NCI-H524 treated with DMSO at 0.1 percent for 48 hours (cell line): ENCODE data around the gene FAM47E.
"Not testable (repeated sequence)": the region's sequence is repeated elsewhere in the genome, so short reads cannot be mapped to it uniquely, and the experiment has no call there.

Source experiments
- DNase-seq: peaks from one replicate; lab custom pipeline; 2025; lab: John Stamatoyannopoulos, UW

The FAM47E gene

DNA sequence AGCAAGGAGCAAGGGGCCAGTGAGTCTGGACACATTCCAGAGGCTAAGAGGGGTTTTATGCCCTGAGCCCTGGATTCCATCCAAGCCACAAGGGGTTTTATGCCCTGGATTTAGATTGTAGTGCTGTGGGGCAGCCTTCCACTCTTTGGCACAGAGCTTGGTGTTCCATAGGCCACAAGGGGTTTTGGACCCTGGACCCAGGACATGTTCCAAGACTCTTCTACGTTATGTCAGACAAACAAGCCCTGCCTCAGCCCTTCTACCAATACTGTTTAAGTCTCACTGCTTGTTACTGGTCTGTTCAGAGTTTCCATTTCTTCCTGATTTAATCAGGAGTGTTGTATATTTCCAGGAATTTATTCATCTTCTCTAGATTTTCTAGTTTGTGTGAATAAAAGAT lies 25.1 kb upstream of the FAM47E start:
- no peak for DNase-seq

DNA sequence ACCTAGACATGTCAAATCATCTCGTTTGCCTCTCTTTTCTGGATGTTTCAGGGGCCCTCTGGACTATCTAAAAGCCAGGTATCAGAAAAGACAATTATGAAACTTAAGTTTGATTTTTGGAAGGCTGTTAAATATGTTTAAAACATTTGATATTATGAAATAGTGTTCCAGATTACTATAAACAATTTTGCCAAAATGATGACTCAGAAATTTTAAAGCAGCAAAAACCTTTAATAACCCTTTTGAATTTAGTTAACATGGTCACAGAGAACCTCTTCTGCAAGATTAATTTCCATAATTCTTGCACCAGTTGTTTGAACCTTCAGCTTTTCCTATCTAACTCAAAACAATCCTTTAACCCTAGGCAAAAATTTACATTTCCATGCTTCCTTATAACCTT lies 18.8 kb upstream of the FAM47E start:
- DNase-seq, result no peak

DNA sequence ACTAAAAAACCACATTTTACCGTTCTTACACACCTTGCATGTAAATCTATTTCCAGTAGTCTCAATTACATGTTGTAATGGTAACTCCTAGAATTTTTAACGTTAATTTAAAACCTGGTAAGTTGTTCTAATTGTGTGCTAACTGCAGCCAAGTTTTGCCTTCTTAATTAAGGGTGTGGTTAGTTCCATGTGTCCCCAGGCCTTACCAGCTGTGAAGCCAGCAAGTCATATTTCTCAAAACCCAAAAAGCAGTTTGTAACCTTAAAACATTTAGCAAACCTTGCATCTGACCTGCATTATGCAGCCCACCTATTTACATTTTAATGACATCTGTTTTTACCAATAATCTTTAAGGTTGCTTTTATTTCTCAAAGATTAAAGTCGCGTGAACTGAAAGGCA lies 18.4 kb upstream of the FAM47E start:
- no peak for DNase-seq

DNA sequence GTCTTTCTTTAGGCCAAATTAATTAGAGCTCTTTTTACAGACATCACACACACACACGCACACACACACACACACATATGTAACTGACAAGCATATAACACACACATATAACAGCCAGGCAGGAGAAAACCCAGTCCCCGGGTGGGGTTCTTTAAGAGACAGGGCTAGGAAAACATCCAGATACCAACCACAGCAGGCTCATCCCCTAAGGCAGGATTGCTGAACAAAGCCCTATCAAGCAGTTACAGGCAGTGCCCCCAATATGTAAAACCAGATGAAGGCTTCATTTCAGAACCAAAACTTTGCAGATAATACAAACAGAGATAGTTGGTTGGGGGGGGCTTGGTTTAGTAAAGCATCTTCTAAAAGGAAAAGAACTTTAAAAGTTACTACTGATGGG lies 18.0 kb upstream of the FAM47E start:
- DNase-seq, result no peak

DNA sequence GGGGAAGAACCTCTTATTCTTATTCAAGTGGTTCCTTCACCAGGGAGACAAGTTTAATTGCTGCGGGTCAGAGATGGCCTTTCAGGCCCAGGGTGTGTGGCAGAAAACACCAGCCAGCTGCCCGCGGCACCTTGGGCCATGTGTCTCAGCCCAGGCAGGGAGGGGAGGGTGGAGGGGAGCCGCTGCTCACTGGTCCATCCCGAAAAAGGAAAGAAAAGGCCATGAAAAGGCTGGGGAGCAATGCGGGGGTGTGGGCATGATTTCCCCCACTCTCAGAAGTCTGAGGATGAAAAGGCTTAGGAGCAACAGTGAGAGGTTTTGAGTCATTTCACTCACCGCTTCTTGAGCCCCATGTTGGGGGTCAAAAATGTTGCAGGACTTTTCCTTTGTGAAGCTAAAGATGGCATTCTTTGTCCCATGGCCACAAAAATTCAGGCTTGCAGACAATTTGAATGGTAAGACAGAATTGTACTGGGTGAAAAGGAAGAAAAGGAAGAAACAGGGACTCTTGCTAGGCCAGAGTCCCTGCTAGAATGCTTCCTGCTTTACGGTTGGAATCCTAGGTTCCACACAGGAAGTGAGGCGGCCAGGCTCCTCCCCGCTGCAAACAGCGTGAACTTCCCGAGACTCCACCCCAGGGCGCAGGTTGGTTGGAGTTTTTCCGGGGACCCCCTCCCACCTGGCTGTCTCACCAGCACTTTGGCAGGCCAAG lies 17.4 kb upstream of the FAM47E start:
- no peak for DNase-seq

DNA sequence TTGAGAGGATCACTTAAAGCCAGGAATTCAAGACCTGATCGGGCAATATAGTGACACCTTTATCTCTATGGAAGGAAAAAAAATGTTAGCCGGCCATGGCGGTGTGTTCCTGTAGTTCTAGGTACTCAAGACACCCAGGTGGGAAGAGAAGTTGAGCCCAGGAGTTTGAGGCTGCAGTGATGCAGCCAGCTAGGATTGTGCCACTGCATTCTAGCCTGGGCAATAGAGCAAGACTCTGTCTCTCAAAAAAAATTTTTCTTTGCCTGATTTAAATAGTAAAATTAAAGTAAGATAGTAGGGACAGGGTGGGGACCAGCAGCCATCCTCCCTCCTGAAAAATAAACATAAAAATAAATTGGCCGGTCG lies 16.9 kb upstream of the FAM47E start:
- no peak for DNase-seq

DNA sequence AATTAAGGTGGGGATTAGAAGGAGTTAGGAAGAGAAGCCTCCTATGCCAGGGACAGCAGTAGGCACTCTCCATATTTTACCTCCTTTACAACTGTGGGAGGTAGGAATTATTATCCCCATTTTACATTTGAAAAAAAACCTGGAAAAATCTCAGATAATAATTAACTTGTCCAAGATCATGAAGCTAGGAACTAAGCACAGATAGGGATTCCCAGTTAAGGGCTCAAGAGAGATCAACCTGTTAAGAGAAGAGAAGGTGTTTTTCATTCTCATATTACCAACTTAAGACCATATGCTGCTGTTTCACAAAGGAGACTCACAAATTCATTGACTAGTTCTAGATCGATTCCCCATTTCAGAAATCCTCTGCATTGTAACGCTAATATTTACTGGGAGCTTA lies 16.1 kb upstream of the FAM47E start:
- no peak for DNase-seq

DNA sequence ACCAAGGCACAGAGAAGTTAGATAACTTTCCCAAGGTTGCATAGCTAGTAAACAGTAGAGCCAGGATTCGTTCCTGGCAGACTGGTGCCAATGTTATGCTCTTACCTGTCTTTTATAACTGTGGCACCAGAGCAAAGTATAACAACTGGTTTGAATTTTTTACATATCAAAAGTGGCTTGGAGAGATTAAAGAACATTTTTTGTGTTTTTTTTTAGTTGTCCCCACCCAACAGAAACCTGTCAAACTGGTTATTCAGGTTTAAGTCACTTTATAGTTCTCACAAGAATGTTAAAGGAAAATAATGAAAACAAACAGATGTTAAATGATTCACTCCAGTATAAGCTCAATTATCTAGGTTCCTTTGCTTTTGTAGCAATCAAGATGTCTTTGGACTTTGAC lies 15.6 kb upstream of the FAM47E start:
- no peak for DNase-seq

DNA sequence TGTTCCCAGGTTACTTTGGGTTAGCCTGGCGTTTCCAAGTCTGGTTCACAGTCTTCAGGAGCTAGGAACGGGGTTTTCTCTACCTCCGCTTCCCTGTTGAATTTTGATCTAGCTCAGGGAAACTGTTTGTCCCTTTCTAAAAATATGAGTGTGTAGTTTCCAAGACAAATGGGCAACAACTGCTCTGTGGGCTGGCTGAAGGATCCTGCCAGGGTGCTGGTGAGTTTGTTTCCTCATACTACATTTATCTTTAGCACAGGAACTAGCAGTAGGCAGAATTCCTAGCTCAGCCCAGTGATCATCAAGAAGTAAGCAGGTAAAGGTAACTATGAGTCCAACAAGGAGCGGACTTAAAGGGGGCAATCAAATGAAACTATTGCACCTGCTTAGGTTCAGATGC lies 13.3 kb upstream of the FAM47E start:
- DNase-seq, result no peak

DNA sequence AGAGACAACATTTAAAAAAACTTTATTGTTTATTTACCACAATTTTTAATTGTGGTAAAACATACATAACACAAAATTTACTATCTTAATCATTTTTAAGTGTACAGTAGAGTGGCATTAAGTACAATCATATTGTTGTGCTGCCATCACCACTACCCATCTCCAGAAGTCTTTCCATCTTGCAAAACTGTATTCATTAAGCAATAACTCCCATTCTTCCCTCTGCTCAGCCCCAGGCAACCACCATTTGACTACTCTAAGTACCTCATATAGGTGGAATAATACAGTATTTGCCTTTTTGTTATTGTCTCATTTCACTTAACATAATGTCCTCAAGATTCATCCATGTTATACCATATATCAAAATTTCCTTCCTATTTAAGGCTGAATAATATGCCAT lies 12.8 kb upstream of the FAM47E start:
- no peak for DNase-seq

DNA sequence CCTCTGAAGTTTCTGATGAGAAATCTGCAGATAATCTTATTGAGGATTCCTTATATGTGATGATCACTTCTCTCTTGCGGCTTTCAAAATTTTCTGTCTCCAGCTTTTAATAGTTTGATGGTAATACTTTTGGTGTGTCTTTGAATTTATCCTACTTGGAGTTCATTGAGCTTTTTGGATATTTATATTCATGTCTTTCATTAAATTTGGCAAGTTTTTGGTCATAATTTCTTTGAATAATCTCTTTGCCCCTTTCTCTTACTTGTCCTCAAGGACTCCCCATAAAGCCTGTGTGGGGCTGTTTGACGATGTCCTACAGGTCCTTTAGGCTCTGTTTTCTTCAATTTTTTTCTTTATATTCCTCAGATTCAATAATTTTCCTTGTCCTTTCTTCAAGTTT lies 11.3 kb upstream of the FAM47E start:
- DNase-seq, result no peak

DNA sequence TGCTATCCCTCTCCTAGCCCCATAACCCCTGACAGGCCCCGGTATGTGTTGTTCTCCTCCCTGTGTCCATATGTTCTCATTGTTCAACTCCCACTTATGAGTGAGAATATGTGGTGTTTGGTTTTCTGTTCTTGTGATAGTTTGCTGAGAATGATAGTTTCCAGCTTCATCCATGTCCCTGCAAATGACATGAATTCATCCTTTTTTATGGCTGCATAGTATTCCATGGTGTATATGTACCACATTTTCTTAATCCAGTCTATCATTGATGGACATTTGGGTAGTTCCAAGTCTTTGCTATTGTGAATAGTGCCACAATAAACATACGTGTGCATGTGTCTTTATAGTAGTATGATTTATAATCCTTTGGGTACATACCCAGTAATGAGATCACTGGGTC lies 7.6 kb upstream of the FAM47E start:
- DNase-seq, result not testable (repeated sequence)

DNA sequence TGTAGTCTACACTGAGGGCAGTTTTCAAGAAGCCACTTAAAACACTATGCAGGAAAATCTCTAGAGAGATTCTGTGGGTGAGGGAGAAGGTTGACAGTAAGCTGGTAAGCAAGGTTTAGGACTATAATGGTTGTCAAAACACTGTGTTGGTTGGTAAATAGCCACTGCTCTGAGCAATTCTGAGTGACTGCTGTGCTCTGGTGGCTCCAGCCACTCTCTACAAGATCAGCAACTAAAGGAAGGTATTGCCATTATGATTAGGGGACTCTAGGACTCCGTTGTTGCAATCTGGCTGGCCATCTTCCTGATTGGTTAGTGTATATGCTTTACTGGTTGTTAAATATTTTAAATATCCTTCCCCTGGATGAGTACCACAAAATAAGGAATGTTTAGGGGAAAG lies 5.5 kb upstream of the FAM47E start:
- no peak for DNase-seq

DNA sequence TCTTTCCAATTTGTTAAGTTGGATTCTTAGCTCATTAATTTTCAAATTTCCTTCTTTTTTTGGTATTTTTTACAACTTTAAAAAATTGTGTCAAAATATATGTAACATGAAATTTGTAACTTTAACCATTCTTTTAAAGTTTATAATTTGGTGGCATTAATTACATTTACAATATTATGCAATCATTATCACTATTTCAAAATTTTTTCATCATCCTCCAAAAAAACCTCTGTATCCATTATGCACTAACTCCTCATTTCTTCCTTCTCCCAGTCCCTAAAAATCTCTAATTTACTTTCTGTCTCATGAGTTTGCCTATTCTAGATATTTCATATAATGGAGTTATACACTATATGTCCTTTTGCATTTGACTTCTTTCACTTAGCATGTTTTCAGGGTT lies 4.7 kb upstream of the FAM47E start:
- no peak for DNase-seq

DNA sequence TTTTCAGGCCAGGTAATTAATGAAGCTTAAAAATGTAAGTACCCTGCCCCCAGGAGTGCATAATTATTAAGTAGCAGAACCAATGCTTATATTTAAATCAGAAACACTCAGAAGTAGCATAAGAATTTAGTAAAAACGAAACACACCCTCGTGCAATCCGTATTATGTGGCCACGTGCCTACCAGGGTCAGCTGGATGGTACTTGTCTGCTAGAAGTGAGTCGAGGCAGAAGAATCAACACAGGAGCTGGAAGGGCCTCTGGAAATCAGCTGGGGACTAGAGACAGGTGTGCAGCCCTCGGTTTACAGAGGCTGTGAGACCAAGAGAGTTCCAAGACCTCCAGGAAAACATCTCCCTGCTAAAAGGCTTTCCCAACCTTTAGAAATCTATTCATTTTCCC lies 559 bp upstream of the FAM47E start:
- DNase-seq, result no peak

DNA sequence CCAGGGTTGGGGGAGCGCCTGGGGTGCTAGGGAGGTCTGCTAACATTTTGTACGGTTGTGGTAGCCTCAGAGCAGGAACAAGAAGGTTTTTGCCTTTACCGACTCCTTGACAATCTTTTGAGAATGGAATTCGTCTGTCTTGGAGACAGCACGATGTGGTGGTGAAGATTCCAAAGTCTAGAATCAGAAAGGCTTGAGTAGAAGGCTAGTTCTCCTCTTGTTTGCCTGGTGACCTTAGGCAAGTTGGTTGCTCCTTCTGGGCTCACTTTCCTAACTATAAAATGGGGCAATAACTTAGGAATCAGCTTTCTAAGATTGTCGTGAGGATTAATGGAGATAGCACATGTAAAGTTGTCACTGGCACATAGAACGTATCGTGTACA lies 741 bp downstream of the FAM47E start:
- no peak for DNase-seq

DNA sequence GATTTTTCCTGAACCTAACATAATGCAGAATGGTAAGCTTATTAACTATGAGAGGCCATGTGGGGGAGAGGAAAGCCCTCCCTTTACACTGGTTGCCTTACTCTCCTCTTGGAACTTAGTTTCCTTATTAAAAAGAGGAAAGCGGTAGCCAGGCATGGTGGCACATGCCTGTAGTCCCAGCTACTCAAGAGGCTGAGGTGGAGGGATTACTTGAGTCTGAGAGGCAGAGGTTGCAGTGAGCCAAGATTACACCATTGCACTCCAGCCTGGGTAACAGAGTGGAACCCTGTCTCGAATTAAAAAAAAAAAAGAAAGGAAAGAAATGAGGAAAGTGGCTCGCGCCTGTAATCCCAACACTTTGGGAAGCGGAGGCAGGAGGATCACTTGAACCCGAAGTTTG lies 2.0 kb downstream of the FAM47E start:
- no peak for DNase-seq

DNA sequence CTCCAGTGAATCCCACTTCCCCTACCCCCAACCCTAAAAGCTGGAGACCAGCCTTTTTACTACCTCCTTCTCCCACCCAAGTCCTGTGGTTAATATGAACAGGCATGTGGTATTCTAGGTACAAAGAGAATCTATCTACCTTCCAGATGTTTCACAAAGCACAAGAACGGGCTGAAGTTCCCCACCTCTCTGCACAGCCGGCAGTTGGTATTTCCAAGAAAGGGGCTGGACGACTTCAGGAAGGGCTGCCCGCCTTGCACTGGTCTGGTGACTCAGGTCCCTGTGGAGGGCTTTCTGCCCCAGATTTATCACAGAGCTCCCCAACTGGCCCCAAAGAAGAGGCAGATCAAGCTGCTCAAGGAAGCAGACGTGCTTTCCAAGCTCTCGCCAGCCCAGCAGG lies 4.5 kb downstream of the FAM47E start:
- DNase-seq, result no peak

DNA sequence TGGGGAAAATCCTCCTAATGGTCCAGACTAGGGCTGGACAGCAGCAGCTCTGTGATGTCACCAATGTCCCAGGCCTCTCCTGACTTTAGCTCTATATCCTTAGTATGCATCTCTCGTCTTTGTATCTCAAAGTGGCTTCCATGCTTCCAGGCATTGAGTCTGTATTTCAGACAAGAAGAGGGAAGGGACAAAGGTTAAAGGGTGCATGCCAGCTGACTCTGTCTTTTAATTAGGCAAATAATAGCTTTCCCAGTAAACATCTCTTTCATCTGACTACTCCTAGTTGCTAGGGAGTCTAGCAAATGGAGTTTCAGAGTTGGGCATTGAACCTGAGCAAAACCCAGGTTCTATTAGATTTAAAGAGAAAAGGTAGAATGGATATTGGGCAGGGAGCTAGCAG lies 5.4 kb downstream of the FAM47E start:
- DNase-seq, result no peak

DNA sequence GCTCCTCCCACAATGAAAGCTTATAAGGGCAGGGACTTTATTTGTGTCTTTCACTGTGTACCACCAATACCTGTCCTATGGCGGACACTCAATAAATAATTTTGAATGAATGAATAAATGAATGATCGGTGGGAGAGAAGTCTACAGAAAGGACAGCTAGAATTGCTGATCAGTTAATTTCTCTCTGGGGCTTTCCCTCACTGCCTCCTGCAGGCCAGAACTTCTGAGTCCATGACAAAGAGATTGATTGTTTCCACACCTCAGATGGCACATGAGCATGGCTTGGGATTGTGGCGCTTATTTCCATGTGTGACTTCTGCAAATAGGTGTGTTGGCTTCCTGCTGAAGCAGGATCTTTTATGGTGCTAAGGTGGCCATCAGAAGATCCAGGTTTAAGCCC lies 6.3 kb downstream of the FAM47E start:
- DNase-seq, result no peak

DNA sequence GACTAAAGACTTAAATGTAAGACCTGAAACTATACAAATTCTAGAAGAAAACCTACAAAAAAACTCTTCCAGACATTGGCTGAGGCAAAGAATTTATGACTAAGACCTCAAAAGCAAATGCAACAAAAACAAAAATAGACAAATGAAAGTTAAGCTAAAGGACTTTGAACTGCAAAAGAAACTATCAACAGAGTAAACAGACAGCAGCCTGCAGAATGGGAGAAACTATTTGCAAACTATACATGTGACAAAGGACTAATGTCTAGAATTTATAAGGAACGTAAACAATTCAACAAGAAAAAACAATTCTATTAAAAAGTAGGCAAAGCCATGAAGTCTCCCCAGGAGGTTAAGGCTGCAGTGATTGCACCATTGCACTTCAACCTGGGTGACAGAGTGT lies 9.1 kb downstream of the FAM47E start:
- no peak for DNase-seq

DNA sequence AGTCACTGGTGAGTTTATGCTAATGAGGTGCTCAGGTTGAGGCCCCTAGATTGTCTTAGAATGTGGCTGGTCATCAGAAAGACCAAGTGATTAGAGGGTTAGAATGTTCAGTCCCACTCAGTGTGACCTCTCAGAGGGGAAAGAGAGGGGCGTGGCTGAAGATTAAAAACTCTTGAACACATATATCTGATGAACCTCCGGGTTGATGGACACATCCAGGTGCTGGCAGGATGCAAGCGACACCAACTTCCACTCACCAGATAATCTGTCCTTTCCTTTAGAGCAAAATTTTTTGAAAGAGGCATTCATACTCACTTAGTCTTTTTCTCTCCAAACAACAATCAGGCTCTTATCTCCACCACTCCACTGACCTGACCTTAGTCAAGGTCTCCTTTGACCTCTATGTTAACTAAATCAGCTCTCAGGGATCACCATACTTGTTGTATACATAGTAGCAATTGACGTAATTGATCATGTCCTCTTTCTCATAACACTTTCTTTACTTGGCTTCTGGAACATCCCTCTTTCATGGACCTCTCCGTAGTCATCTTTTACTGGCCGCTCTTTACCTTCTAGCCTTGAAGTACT lies 14.2 kb downstream of the FAM47E start:
- DNase-seq, result no peak

DNA sequence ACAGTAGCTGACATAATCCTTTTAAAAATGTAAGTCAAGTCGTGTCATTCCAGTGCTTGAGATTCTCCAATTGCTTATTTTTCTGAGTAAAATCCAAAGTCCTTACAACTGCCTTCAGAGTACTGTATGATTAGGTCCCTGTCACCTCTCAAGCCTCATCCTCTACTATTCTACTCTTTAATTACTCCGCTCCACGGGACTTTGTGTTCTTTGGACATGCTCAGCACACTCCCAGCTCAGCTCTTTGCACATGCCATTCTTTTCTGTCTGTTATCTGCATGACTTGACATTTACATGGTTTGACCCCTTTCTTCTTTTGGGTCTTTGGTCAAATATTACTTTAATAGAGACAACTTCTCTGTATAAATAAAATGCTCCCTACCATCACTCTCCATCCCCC lies 15.1 kb downstream of the FAM47E start:
- no peak for DNase-seq

DNA sequence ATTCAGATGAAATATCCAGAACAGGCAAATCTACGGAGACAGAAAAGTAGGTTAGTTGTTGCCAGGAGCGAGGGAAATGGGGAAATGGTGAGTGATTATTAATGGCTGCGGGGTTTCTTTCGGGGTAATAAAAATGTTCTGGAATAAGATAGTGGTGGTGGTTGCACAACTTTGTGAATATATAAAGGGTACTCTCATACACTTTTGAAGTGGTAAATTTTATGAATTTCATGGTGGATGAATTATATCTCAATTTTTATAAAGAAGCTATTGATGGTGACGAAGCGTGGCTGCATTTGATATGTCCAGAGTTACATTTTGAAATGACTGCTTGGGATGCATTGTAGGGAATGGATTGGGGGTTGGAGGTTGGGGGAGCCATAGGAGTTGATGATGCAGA lies 16.3 kb downstream of the FAM47E start:
- no peak for DNase-seq
